Activated naive CD4-positive, alpha-beta T cell treated with anti-CD3 and anti-CD28 coated beads, Interleukin-2, amount 50 U/mL, for 72 hours (primary cell): ENCODE measurements around the gene FAM76B. TPM values are rescaled to one million over a fixed set of nuclear protein-coding genes. Genes with fewer than 3 reads are reported as not detected.

ENCODE experiments used
- ATAC-seq, 2 donors: fragments of 150-1000 bp; cut with Tn5 transposase; 2 replicates each; pipeline ENCODE4 v1.10.0; 2021; ENCODE audit warnings: mild to moderate bottlenecking in 2 of 2, moderate library complexity in 2 of 2
- DNase-seq, 2 donors: peaks; one replicate each; pipeline ENCODE4 v3.0.0; 2021 to 2022; ENCODE audit warnings: low spot score in 2 of 2
- H3K27ac Mint-ChIP-seq, 2 donors: one replicate each; pipeline ENCODE4 v1.8.0; 2022; ENCODE audit warnings: mild to moderate bottlenecking in 2 of 2, mixed read lengths in 2 of 2
- H3K36me3 Mint-ChIP-seq, 2 donors: one replicate each; pipeline ENCODE4 v1.8.0; 2022; ENCODE audit warnings: mixed read lengths in 2 of 2
- H3K9me3 Mint-ChIP-seq, 2 donors: one replicate each; pipeline ENCODE4 v1.8.0; 2022; ENCODE audit warnings: mixed read lengths in 2 of 2
- total RNA-seq, 2 donors: library from RNA; stranded (reverse); gene quantifications; one replicate each; pipeline ENCODE4 v1.2.3, GENCODE V29; 2022

The FAM76B gene
- total RNA-seq, 2 donors from 2014 or later, result 51.2 to 85.2 TPM

DNA sequence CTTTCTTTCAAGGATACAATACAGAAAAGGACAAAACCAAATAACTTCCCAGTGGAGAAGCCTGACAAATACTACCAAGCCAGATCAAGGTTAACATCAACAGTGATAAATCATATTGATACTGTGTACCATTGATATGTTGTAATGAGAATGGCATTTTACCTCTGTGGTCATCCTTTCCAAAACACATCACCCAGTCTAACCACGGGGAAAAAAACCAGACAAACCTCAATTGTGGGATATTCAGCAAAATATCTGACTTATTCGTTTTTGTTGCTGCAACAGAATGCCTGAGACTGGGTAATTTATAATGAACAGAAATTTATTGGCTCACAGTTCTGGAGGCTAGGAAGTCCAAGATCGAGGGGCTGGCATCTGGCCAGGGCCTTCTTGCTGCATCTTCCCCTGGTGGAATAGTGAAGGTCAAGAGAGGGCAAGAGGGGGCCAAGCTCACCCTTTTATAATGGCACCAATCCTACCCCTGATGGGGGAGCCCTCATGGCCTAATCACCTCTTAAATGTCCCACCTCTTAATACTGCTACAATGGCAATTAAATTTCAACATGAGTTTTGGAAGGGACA lies 66.1 kb downstream of the FAM76B start:
- peak in 1 of 2 donors; percentile 34 for ATAC-seq
- Mint-ChIP-seq H3K27ac (no peak overlapping the region), H3K9me3 (no peaks in the 10 kb centered on the region), H3K36me3 (no peaks in the 10 kb centered on the region)
- DNase-seq, result no peak

DNA sequence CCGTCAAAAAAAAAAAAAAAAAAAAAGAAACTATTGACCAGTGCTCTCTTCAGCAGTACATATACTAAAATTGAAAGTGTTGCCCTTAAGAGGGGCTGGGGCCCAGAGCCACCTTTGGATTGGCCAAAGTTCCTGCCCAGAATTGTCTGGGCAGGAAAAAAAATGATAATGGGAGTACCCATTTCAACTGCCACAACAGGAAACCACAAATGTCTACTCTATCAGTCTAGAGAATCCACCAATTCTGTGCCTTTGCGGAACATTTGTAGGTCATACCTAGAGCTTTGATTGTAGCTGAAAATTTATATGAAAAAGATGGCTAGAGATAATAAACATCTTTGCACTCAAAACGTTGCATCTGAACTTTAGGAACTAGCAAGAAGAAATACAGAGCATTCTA lies 69.4 kb downstream of the FAM76B start:
- DNase-seq (no peak), ATAC-seq (no peak)
- Mint-ChIP-seq H3K9me3 (no peaks in the 10 kb centered on the region), H3K27ac (no peak overlapping the region), H3K36me3 (no peaks in the 10 kb centered on the region)

Other genes with a start within 250 kb of the FAM76B start
- 100 to 1,000 TPM; 117 to 158 TPM for gene CEP57, start 716 bp upstream of the FAM76B start, total RNA-seq
- gene MTMR2, start 134.3 kb upstream of the FAM76B start, total RNA-seq, result 10 to 100 TPM; 20.3 to 32.1 TPM